Uterus (tissue), 2 donors: ENCODE data around the gene AGFG1.

Experiments
- POLR2A ChIP-seq, 2 donors: fragments of 450-650 bp; IDR thresholded peaks; one replicate each; pipeline ENCODE4 v1.6.1; 2016; ENCODE audit warnings: antibody characterized with exemption in 2 of 2, mild to moderate bottlenecking in 1 of 2, moderate library complexity in 1 of 2
- TF ChIP-seq, protein P1 (sequence below), 4 experiments: fragments of 200-600 bp in 2 of 4; fragments of 450-650 bp in 2 of 4; sonication (generic) in 2 of 4; IDR thresholded peaks; one replicate each; pipeline ENCODE4 v1.5.1; 2016 to 2019; ENCODE audit warnings: antibody characterized with exemption in 4 of 4, mild to moderate bottlenecking in 2 of 4, moderate library complexity in 1 of 4

DNA sequence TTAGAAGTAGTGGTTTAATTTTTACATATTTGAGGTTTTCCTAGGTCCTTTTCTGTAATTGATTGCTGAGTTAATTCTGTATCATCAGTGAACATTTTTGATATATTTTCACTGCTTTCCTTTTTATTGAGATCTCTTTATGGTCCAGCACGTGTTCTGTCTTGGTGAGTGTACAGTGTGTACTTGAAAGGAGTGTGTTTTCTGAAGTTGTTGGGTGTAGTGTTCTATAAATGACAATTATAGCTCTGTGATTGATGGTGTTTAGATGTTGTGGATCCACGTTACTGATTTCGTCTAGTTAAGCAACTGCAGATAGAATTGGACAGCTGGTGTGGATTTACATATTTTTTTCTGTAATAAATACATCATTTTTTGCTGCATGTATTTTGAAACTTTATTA, 32.7 kb downstream of the AGFG1 start:
- TF ChIP-seq, protein P1, sequence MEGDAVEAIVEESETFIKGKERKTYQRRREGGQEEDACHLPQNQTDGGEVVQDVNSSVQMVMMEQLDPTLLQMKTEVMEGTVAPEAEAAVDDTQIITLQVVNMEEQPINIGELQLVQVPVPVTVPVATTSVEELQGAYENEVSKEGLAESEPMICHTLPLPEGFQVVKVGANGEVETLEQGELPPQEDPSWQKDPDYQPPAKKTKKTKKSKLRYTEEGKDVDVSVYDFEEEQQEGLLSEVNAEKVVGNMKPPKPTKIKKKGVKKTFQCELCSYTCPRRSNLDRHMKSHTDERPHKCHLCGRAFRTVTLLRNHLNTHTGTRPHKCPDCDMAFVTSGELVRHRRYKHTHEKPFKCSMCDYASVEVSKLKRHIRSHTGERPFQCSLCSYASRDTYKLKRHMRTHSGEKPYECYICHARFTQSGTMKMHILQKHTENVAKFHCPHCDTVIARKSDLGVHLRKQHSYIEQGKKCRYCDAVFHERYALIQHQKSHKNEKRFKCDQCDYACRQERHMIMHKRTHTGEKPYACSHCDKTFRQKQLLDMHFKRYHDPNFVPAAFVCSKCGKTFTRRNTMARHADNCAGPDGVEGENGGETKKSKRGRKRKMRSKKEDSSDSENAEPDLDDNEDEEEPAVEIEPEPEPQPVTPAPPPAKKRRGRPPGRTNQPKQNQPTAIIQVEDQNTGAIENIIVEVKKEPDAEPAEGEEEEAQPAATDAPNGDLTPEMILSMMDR (IDR thresholded peaks at IDR 0.05): no peak
- no peak for TF ChIP-seq POLR2A (IDR thresholded peaks at IDR 0.05)
